GM12872 (cell line): ENCODE measurements around the gene SLC39A3.

Experiments used
- CTCF ChIP-seq: IDR thresholded peaks from 3 replicates; pipeline ENCODE4 v1.5.1; 2011; ENCODE audit warnings: low read depth, mild to moderate bottlenecking, low read length, moderate library complexity; ENCODE audit not compliant: insufficient read depth

SLC39A3 gene

DNA sequence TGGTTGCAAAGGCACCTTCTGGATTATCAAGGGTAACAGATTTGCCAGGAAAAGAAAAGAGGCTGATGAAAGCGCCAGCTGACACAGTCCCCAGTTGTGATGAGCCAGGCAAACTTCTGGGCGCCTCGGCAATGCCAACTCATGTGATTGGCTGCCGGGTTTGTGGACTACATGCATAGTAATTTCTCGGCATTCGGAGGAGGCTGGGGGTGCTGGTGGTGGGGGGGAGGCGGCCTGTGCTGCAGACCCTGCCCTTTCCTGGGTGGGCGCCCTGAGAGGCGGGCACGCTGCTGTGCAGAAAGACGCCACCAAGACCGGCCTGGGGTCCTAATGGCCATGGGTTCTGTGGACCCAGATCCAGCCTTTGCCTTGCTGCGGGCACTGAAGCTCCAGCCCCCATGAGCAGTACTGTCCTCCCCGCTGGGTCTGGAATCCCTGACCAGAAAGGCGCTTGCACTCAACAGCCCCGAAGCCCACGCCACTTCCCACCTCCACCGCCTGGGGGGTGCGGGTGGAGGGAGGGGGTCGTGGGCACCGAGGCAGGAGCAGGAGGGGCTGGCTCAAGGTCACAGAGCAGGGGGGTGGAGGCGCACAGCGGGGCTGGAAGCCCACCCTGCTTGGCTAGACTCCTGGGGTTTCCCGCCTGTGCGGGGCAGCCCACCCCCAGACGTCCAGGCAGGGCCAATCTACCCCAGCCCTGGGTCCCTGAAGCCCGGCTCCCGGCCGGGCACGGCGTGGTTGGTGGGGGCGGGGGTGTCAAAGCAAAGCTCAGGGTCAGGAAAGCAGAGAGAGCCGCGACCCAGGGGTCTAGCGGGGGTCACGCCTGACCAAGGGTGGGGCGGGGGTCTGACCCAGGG lies 19.7 kb downstream of the SLC39A3 start:
- no peak for TF ChIP-seq CTCF

GRCh38 chr19:2719232-2719735 lies 20.5 kb downstream of the SLC39A3 start:
- no peak for TF ChIP-seq CTCF

- no peak for TF ChIP-seq CTCF
Measured at GRCh38 chr19:2717638-2718541, 21.9 kb downstream of the SLC39A3 start.

- TF ChIP-seq CTCF, result no peak
Measured at GRCh38 chr19:2716722-2717637, 22.8 kb downstream of the SLC39A3 start.

GRCh38 chr19:2716275-2716650 lies 23.6 kb downstream of the SLC39A3 start:
- TF ChIP-seq CTCF, result no peak

- TF ChIP-seq CTCF, result no peak
Measured at GRCh38 chr19:2715470-2716274, 24.1 kb downstream of the SLC39A3 start.
